Measurements from ENCODE around the gene ANKRD6.

Gene ANKRD6

GRCh38 chr6:89449193-89449592 lies 16.2 kb downstream of the ANKRD6 start:
- Histone ChIP-seq H3K27ac (ENCODE audit: low read depth, low read length) (no peak overlapping the region), H3K36me3 (ENCODE audit: insufficient read depth, low read length) (no peaks in the 10 kb centered on the region)

GRCh38 chr6:89452281-89452680 lies 19.3 kb downstream of the ANKRD6 start:
- H3K27ac ChIP-seq (ENCODE audit: low read depth, low read length) = no peak overlapping the region
- no peak overlapping the region for H3K9ac ChIP-seq (ENCODE audit: low read length)
- H3K27me3 ChIP-seq (ENCODE audit: control insufficient read depth in 1 of 2, insufficient read depth in 2 of 2, low read length in 2 of 2) = no peaks in the 10 kb centered on the region
- no peak overlapping the region for H3K4me3 ChIP-seq (ENCODE audit: low read depth in 1 of 2, low read length in 2 of 2)
- no peaks in the 10 kb centered on the region for H3K9me3 ChIP-seq (ENCODE audit: low read length)
- peaks cover 16% of the 10 kb centered on the region for H3K4me1 ChIP-seq (ENCODE audit: insufficient read depth, low read length)
- H3K36me3 ChIP-seq (ENCODE audit: insufficient read depth, low read length) = no peaks in the 10 kb centered on the region

More at GRCh38 chr6:89449193-89449592, 16.2 kb downstream of the ANKRD6 start:
- H3K27me3 ChIP-seq (ENCODE audit: control insufficient read depth in 1 of 2, insufficient read depth in 2 of 2, low read length in 2 of 2) = no peaks in the 10 kb centered on the region
- H3K4me1 ChIP-seq (ENCODE audit: insufficient read depth, low read length) = peaks cover 16% of the 10 kb centered on the region
- H3K4me3 ChIP-seq (ENCODE audit: low read depth in 1 of 2, low read length in 2 of 2) = no peak overlapping the region
- H3K9ac ChIP-seq (ENCODE audit: low read length) = no peak overlapping the region
- H3K9me3 ChIP-seq (ENCODE audit: low read length) = no peaks in the 10 kb centered on the region

- Histone ChIP-seq H3K9ac (ENCODE audit: low read length) (no peak overlapping the region), H3K27me3 (ENCODE audit: control insufficient read depth in 1 of 2, insufficient read depth in 2 of 2, low read length in 2 of 2) (no peaks in the 10 kb centered on the region), H3K36me3 (ENCODE audit: insufficient read depth, low read length) (no peaks in the 10 kb centered on the region), H3K4me3 (ENCODE audit: low read depth in 1 of 2, low read length in 2 of 2) (no peak overlapping the region), H3K4me1 (ENCODE audit: insufficient read depth, low read length) (peaks cover 16% of the 10 kb centered on the region), H3K9me3 (ENCODE audit: low read length) (no peaks in the 10 kb centered on the region), H3K27ac (ENCODE audit: low read depth, low read length) (no peak overlapping the region)
Measured at GRCh38 chr6:89454300-89454699, 21.3 kb downstream of the ANKRD6 start.

- H3K36me3 ChIP-seq (ENCODE audit: insufficient read depth, low read length) = no peaks in the 10 kb centered on the region
- no peak overlapping the region for H3K4me3 ChIP-seq (ENCODE audit: low read depth in 1 of 2, low read length in 2 of 2)
- no peaks in the 10 kb centered on the region for H3K4me1 ChIP-seq (ENCODE audit: insufficient read depth, low read length)
- H3K9ac ChIP-seq (ENCODE audit: low read length) = no peak overlapping the region
- H3K27me3 ChIP-seq (ENCODE audit: control insufficient read depth in 1 of 2, insufficient read depth in 2 of 2, low read length in 2 of 2) = no peaks in the 10 kb centered on the region
- H3K27ac ChIP-seq (ENCODE audit: low read depth, low read length) = no peak overlapping the region
- H3K9me3 ChIP-seq (ENCODE audit: low read length) = no peaks in the 10 kb centered on the region
Measured at GRCh38 chr6:89458704-89459103, 25.8 kb downstream of the ANKRD6 start.

GRCh38 chr6:89459501-89459900 lies 26.5 kb downstream of the ANKRD6 start:
- no peaks in the 10 kb centered on the region for H3K4me1 ChIP-seq (ENCODE audit: insufficient read depth, low read length)
- H3K27ac ChIP-seq (ENCODE audit: low read depth, low read length) = no peak overlapping the region
- H3K9ac ChIP-seq (ENCODE audit: low read length) = no peak overlapping the region
- no peak overlapping the region for H3K4me3 ChIP-seq (ENCODE audit: low read depth in 1 of 2, low read length in 2 of 2)
- H3K9me3 ChIP-seq (ENCODE audit: low read length) = no peaks in the 10 kb centered on the region
- H3K36me3 ChIP-seq (ENCODE audit: insufficient read depth, low read length) = no peaks in the 10 kb centered on the region
- H3K27me3 ChIP-seq (ENCODE audit: control insufficient read depth in 1 of 2, insufficient read depth in 2 of 2, low read length in 2 of 2) = no peaks in the 10 kb centered on the region

- no peaks in the 10 kb centered on the region for H3K36me3 ChIP-seq (ENCODE audit: insufficient read depth, low read length)
- H3K9ac ChIP-seq (ENCODE audit: low read length) = no peak overlapping the region
- H3K27me3 ChIP-seq (ENCODE audit: control insufficient read depth in 1 of 2, insufficient read depth in 2 of 2, low read length in 2 of 2) = no peaks in the 10 kb centered on the region
- H3K4me1 ChIP-seq (ENCODE audit: insufficient read depth, low read length) = no peaks in the 10 kb centered on the region
- H3K9me3 ChIP-seq (ENCODE audit: low read length) = no peaks in the 10 kb centered on the region
- H3K4me3 ChIP-seq (ENCODE audit: low read depth in 1 of 2, low read length in 2 of 2) = no peak overlapping the region
- H3K27ac ChIP-seq (ENCODE audit: low read depth, low read length) = no peak overlapping the region
Measured at GRCh38 chr6:89460713-89461112, 27.8 kb downstream of the ANKRD6 start.

- Histone ChIP-seq H3K36me3 (ENCODE audit: insufficient read depth, low read length) (no peaks in the 10 kb centered on the region), H3K27ac (ENCODE audit: low read depth, low read length) (no peak overlapping the region), H3K9me3 (ENCODE audit: low read length) (no peaks in the 10 kb centered on the region), H3K9ac (ENCODE audit: low read length) (no peak overlapping the region), H3K4me1 (ENCODE audit: insufficient read depth, low read length) (peaks cover under 1% of the 10 kb centered on the region), H3K27me3 (ENCODE audit: control insufficient read depth in 1 of 2, insufficient read depth in 2 of 2, low read length in 2 of 2) (no peaks in the 10 kb centered on the region), H3K4me3 (ENCODE audit: low read depth in 1 of 2, low read length in 2 of 2) (no peak overlapping the region)
Measured at GRCh38 chr6:89462503-89462902, 29.6 kb downstream of the ANKRD6 start.

GRCh38 chr6:89464295-89464694 lies 31.3 kb downstream of the ANKRD6 start:
- no peaks in the 10 kb centered on the region for H3K36me3 ChIP-seq (ENCODE audit: insufficient read depth, low read length)
- no peaks in the 10 kb centered on the region for H3K9me3 ChIP-seq (ENCODE audit: low read length)
- H3K27me3 ChIP-seq (ENCODE audit: control insufficient read depth in 1 of 2, insufficient read depth in 2 of 2, low read length in 2 of 2) = no peaks in the 10 kb centered on the region
- no peak overlapping the region for H3K27ac ChIP-seq (ENCODE audit: low read depth, low read length)
- peaks cover 9% of the 10 kb centered on the region for H3K4me1 ChIP-seq (ENCODE audit: insufficient read depth, low read length)
- H3K4me3 ChIP-seq (ENCODE audit: low read depth in 1 of 2, low read length in 2 of 2) = no peak overlapping the region
- no peak overlapping the region for H3K9ac ChIP-seq (ENCODE audit: low read length)

- Histone ChIP-seq H3K4me1 (ENCODE audit: insufficient read depth, low read length) (peaks cover 9% of the 10 kb centered on the region), H3K9me3 (ENCODE audit: low read length) (no peaks in the 10 kb centered on the region), H3K36me3 (ENCODE audit: insufficient read depth, low read length) (no peaks in the 10 kb centered on the region), H3K27me3 (ENCODE audit: control insufficient read depth in 1 of 2, insufficient read depth in 2 of 2, low read length in 2 of 2) (no peaks in the 10 kb centered on the region), H3K4me3 (ENCODE audit: low read depth in 1 of 2, low read length in 2 of 2) (no peak overlapping the region), H3K9ac (ENCODE audit: low read length) (no peak overlapping the region), H3K27ac (ENCODE audit: low read depth, low read length) (no peak overlapping the region)
Measured at GRCh38 chr6:89467437-89467836, 34.5 kb downstream of the ANKRD6 start.

- Histone ChIP-seq H3K9me3 (ENCODE audit: low read length) (no peaks in the 10 kb centered on the region), H3K27ac (ENCODE audit: low read depth, low read length) (no peak overlapping the region), H3K27me3 (ENCODE audit: control insufficient read depth in 1 of 2, insufficient read depth in 2 of 2, low read length in 2 of 2) (no peaks in the 10 kb centered on the region), H3K36me3 (ENCODE audit: insufficient read depth, low read length) (no peaks in the 10 kb centered on the region), H3K9ac (ENCODE audit: low read length) (no peak overlapping the region), H3K4me1 (ENCODE audit: insufficient read depth, low read length) (peaks cover 9% of the 10 kb centered on the region), H3K4me3 (ENCODE audit: low read depth in 1 of 2, low read length in 2 of 2) (no peak overlapping the region)
Measured at GRCh38 chr6:89468998-89469397, 36.0 kb downstream of the ANKRD6 start.

GRCh38 chr6:89471287-89471867 lies 38.4 kb downstream of the ANKRD6 start:
- peaks cover 20% of the 10 kb centered on the region for H3K4me1 ChIP-seq (ENCODE audit: insufficient read depth, low read length)
- no peaks in the 10 kb centered on the region for H3K9me3 ChIP-seq (ENCODE audit: low read length)
- H3K4me3 ChIP-seq (ENCODE audit: low read depth in 1 of 2, low read length in 2 of 2) = no peak overlapping the region
- H3K27ac ChIP-seq (ENCODE audit: low read depth, low read length) = no peak overlapping the region
- H3K9ac ChIP-seq (ENCODE audit: low read length) = no peak overlapping the region
- no peaks in the 10 kb centered on the region for H3K36me3 ChIP-seq (ENCODE audit: insufficient read depth, low read length)
- H3K27me3 ChIP-seq (ENCODE audit: control insufficient read depth in 1 of 2, insufficient read depth in 2 of 2, low read length in 2 of 2) = no peaks in the 10 kb centered on the region

GRCh38 chr6:89475101-89475500 lies 42.1 kb downstream of the ANKRD6 start:
- H3K27ac ChIP-seq (ENCODE audit: low read depth, low read length) = no peak overlapping the region
- no peaks in the 10 kb centered on the region for H3K27me3 ChIP-seq (ENCODE audit: control insufficient read depth in 1 of 2, insufficient read depth in 2 of 2, low read length in 2 of 2)
- H3K9me3 ChIP-seq (ENCODE audit: low read length) = no peaks in the 10 kb centered on the region
- no peaks in the 10 kb centered on the region for H3K36me3 ChIP-seq (ENCODE audit: insufficient read depth, low read length)
- no peak overlapping the region for H3K9ac ChIP-seq (ENCODE audit: low read length)
- peaks cover 11% of the 10 kb centered on the region for H3K4me1 ChIP-seq (ENCODE audit: insufficient read depth, low read length)
- peak overlapping the region in 1 of 2 donors; percentile 22 for H3K4me3 ChIP-seq (ENCODE audit: low read depth in 1 of 2, low read length in 2 of 2)

All from muscle layer of colon (tissue), 2 donors.